Fibroblast of the aortic adventitia (primary cell): ENCODE results near the gene GABRG3. TPM values are rescaled to one million over a fixed set of nuclear protein-coding genes. Genes with fewer than 3 reads are reported as not detected.

Experiments
- DNase-seq: peaks from one replicate; pipeline ENCODE4 v3.0.0-alpha.2; 2010; ENCODE audit warnings: low read depth
- H3K4me3 ChIP-seq: 2 replicates; pipeline ENCODE4 v1.5.1; 2011; ENCODE audit warnings: low read depth, mild to moderate bottlenecking, control low read depth, low read length, moderate library complexity
- total RNA-seq: library from RNA; depleted of rRNA; stranded (reverse); fragments of >200 nt; gene quantifications from 2 replicates; pipeline ENCODE4 v1.2.3, GENCODE V29; 2012; ENCODE audit warnings: low replicate concordance
- TF ChIP-seq, protein P1 (sequence below): IDR thresholded peaks from 2 replicates; pipeline ENCODE4 v1.5.1; 2011; ENCODE audit warnings: mild to moderate bottlenecking, low read length, control low read depth, inconsistent platforms; ENCODE audit not compliant: insufficient read depth

The GABRG3 gene
- total RNA-seq, 1 donor, result not detected

DNA sequence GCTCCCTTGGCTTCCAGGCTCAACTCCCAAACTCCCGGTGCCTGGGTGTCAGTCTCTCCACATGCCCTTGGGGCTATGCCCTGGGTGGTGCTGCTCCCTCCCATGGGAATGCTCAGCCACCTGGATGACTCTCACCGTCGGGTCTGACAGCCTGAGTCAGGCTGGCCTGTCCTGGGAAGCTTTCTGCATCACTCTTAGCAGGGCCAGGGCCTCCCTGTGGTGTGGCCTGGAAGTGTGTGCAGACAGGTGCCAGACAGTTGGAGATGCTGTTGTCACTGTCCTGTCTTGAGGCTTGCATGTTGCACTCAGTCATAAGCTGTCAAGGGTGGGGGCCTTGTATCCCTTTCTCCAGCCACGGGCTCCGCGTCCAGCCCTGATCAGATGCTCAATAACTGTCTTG, 71.7 kb downstream of the GABRG3 start:
- H3K4me3 ChIP-seq, result no peak overlapping the region
- TF ChIP-seq, protein P1, sequence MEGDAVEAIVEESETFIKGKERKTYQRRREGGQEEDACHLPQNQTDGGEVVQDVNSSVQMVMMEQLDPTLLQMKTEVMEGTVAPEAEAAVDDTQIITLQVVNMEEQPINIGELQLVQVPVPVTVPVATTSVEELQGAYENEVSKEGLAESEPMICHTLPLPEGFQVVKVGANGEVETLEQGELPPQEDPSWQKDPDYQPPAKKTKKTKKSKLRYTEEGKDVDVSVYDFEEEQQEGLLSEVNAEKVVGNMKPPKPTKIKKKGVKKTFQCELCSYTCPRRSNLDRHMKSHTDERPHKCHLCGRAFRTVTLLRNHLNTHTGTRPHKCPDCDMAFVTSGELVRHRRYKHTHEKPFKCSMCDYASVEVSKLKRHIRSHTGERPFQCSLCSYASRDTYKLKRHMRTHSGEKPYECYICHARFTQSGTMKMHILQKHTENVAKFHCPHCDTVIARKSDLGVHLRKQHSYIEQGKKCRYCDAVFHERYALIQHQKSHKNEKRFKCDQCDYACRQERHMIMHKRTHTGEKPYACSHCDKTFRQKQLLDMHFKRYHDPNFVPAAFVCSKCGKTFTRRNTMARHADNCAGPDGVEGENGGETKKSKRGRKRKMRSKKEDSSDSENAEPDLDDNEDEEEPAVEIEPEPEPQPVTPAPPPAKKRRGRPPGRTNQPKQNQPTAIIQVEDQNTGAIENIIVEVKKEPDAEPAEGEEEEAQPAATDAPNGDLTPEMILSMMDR, result no peak
- DNase-seq, result no peak

DNA sequence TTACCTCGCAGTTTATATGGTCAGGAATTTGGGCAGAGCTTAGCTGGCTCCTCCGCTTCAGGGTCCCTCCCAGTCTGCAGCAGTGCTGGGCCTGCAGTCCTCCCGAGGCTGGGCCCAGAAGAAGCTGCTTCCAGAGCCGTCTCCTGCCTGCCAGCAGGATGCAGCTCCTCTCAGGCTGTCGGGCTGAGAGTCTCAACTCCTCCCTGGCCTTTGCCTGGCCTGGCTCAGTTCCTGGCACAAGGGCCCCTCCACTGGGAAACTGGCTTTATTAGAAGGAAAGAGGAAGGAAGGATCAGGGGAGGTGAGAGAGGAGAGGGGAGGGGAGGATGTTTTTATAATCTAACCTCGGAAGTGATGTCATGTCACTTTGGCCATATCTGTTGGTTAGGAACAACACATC, 72.8 kb downstream of the GABRG3 start:
- H3K4me3 ChIP-seq, result no peak overlapping the region
- TF ChIP-seq, protein P1, result no peak
- DNase-seq, result no peak

DNA sequence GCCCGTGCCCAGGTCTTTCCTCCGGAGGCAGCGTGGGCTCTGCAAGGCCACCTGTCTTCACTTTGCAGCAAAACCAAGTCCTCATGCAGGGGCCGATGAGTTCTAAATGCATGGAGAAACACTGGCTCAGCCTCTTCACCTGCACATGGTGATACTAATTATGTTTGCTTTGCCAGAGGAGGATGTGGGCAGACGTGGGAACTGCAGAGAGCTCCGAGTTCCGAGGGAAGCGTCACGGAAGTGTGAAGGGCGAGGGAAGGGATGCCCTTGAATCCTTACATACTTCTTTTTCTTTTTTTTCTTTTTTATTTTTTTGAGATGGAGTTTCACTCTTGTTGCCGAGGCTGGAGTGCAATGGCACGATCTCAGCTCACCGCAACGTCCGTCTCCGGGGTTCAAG, 74.8 kb downstream of the GABRG3 start:
- no peak for DNase-seq
- no peak overlapping the region for H3K4me3 ChIP-seq
- TF ChIP-seq, protein P1, result no peak

DNA sequence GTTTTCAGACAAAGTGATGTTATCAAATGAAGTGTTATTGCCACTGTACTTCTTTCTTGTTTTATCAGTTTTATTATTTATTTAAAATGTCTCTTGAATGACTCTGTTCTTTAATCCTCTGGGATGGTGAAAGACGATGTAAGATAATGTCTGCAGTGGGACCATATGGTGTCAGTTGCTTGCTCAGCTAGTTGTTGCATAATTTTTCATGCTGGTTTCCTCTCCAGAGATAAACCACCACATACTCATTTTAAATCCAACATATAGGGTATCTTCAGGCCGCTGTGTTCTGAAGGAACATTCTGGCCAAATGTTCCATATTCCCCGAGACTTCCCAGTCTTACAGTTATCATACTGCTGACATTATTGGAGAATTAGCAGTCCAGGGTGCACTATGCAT, 75.9 kb downstream of the GABRG3 start:
- no peak for DNase-seq
- TF ChIP-seq, protein P1, result no peak
- no peak overlapping the region for H3K4me3 ChIP-seq

DNA sequence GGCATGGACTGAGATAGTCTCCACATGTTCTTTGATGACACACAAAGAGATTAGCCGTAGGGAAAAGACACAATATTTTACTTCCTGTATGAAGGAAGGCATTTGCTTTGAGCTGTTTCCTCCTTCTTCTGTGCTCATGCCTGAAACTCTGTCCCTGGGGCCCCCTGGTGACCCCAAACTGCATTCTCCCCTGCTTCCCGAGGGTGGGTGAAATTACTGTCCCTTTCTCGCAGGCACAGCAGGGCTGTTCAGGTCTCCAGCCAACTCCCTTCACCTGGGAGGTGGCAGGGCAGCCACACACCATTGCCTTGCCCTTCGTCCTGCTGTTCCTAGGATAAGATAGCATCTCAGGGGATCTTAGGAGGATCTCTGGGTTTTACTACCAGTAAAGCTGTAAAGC, 79.2 kb downstream of the GABRG3 start:
- no peak overlapping the region for H3K4me3 ChIP-seq
- TF ChIP-seq, protein P1, result no peak
- no peak for DNase-seq

DNA sequence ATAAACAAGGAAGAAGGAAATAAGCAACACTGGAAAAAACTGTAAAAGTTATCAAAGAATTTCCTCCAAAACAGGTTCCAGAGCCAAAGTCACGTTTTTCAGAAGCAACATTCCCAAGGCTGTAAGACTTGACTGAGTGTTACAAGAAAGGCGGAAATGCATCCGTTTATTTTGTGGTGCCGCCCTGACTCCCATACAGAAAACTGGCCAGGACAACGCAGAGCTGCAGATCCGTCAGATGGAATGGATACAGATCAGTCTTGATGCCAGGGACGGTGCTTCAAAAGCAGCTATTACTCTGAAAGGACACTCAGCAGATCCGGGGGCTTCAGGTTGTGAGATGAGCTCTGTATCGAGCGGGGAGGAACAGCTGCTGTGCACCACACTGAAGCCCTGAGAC, 83.4 kb downstream of the GABRG3 start:
- TF ChIP-seq, protein P1, result no peak
- DNase-seq, result no peak

DNA sequence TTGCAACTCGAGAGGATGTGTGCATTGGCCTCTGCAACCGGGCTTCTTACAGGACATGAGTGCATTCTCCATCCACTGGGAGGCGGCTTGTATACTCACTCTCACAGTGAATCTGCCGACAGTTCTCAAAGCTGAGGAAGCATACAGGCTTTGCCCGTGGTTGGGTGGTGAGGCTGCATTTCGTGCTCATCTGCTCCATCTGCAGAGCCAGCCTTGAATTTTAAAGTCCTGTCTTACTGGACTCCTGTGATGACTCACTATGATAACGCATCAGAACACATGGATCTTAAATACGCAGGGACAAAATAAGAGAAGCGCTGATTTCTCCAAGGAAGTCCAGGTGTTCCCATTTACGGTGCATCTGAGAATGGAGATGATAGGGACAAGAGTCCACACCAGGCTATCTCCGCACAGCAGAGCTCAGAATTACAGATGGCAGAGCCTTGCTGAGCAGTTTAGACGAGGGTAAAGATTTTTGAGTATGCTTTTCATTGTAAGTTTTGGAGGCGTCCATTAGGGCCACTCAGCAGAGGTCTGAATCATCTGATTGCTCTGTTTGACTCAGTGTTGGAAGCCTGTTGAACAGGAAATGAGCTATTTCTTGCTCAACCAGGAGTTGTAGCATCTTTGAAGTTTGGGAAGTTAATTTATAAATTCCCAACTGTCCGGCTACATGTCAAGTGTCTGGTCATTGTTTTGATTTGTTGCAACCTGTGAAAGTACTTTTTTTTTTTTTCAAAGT, 87.1 kb downstream of the GABRG3 start:
- H3K4me3 ChIP-seq, result no peak overlapping the region
- TF ChIP-seq, protein P1, result no peak
- peak; percentile 26 for DNase-seq

More for the DNA sequence above, 83.4 kb downstream of the GABRG3 start:
- no peak overlapping the region for H3K4me3 ChIP-seq
